DOHH2 (cell line): ENCODE measurements around the gene RUNDC1.
"Not testable (repeated sequence)": the region's sequence is repeated elsewhere in the genome, so short reads cannot be mapped to it uniquely, and the experiment has no call there.

Source experiments
- EZH2phosphoT487 ChIP-seq: fragments of 200-600 bp; sonication (generic); IDR thresholded peaks from 2 replicates; pipeline ENCODE4 v1.6.1; 2017; ENCODE audit warnings: borderline replicate concordance, mild to moderate bottlenecking, antibody characterized with exemption, low read length, moderate library complexity, mixed read lengths
- TF ChIP-seq, protein P1 (sequence below): fragments of 200-600 bp; sonication (generic); IDR thresholded peaks from one replicate; pipeline ENCODE4 v1.5.1; 2014; ENCODE audit warnings: antibody characterized with exemption, mild to moderate bottlenecking, low read depth, low read length; ENCODE audit not compliant: poor library complexity, severe bottlenecking

DNA sequence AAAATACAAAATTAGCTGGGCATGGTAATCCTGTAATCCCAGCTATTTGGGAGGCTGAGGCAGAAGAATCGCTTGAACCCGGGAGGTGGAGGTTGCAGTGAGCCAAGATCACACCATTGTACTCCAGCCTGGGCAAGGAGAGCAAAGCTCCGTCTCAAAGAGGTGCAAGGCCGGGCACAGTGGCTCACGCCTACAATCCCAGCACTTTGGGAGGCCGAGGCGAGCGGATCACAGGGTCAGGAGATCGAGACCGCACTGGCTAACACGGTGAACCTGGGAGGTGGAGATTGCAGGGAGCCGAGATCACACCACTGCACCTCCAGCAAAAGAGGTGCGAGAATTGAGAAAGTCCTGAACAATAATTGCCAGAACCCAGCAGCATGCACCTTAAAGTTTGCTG, 20.5 kb downstream of the RUNDC1 start:
- TF ChIP-seq, protein P1, sequence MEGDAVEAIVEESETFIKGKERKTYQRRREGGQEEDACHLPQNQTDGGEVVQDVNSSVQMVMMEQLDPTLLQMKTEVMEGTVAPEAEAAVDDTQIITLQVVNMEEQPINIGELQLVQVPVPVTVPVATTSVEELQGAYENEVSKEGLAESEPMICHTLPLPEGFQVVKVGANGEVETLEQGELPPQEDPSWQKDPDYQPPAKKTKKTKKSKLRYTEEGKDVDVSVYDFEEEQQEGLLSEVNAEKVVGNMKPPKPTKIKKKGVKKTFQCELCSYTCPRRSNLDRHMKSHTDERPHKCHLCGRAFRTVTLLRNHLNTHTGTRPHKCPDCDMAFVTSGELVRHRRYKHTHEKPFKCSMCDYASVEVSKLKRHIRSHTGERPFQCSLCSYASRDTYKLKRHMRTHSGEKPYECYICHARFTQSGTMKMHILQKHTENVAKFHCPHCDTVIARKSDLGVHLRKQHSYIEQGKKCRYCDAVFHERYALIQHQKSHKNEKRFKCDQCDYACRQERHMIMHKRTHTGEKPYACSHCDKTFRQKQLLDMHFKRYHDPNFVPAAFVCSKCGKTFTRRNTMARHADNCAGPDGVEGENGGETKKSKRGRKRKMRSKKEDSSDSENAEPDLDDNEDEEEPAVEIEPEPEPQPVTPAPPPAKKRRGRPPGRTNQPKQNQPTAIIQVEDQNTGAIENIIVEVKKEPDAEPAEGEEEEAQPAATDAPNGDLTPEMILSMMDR: not testable (repeated sequence)
- not testable (repeated sequence) for TF ChIP-seq EZH2phosphoT487
